ENCODE measurements around the gene SH3PXD2B. TPM values are rescaled to one million over a fixed set of nuclear protein-coding genes. Genes with fewer than 3 reads are reported as not detected.

Gene SH3PXD2B
- total RNA-seq, 1 experiment from 2014 or later: 64.1 TPM

DNA sequence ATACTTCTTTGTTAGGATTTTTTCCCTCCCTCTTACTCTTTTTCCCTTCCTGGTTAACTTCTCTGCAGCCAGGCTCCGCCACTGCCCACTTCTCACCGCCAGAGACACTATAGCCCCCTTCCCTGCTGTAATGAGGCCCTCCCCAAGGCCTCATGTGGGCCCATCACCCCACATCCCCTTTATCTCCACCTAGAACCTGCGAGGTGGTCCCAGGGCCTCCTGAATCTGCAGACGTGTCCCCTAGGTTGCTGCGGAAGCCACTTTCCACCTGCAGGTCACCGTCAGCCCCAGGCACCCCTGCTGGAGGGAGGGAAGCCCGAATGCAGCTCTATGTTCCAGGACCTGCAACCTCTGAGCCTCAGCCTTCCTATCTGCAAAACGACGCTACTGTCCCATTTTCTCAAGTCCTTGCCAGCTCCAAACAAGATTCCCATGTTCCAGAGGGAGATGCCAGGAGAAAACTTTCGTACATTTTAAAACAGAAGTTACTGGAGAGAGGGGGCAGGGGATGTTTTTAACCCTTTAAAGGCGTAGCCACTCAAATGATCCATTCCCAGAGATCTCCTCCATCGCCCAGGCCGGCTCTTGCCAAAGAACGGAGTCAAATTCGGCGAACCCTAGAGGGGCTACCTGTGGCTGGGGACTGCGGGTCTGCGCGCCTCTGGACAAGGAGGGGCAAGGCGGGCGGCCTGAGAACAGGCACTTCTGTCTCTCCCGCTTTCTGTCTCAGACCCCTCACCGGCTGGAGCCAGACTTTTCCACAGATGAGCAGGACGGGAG lies 929 bp downstream of the SH3PXD2B start (continued):
- TF ChIP-seq, protein P1, sequence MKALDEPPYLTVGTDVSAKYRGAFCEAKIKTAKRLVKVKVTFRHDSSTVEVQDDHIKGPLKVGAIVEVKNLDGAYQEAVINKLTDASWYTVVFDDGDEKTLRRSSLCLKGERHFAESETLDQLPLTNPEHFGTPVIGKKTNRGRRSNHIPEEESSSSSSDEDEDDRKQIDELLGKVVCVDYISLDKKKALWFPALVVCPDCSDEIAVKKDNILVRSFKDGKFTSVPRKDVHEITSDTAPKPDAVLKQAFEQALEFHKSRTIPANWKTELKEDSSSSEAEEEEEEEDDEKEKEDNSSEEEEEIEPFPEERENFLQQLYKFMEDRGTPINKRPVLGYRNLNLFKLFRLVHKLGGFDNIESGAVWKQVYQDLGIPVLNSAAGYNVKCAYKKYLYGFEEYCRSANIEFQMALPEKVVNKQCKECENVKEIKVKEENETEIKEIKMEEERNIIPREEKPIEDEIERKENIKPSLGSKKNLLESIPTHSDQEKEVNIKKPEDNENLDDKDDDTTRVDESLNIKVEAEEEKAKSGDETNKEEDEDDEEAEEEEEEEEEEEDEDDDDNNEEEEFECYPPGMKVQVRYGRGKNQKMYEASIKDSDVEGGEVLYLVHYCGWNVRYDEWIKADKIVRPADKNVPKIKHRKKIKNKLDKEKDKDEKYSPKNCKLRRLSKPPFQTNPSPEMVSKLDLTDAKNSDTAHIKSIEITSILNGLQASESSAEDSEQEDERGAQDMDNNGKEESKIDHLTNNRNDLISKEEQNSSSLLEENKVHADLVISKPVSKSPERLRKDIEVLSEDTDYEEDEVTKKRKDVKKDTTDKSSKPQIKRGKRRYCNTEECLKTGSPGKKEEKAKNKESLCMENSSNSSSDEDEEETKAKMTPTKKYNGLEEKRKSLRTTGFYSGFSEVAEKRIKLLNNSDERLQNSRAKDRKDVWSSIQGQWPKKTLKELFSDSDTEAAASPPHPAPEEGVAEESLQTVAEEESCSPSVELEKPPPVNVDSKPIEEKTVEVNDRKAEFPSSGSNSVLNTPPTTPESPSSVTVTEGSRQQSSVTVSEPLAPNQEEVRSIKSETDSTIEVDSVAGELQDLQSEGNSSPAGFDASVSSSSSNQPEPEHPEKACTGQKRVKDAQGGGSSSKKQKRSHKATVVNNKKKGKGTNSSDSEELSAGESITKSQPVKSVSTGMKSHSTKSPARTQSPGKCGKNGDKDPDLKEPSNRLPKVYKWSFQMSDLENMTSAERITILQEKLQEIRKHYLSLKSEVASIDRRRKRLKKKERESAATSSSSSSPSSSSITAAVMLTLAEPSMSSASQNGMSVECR (CRISPR knock-in tag; IDR thresholded peaks at IDR 0.05; ENCODE audit: borderline replicate concordance): no peak
- TF ChIP-seq, protein P2, sequence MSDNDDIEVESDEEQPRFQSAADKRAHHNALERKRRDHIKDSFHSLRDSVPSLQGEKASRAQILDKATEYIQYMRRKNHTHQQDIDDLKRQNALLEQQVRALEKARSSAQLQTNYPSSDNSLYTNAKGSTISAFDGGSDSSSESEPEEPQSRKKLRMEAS (CRISPR knock-in tag; IDR thresholded peaks at IDR 0.05): 0 out of 2 replicates have a peak, but pooled peaks have one; percentile 8
- TF ChIP-seq TP53 (CRISPR knock-in tag; IDR thresholded peaks at IDR 0.05): peak; percentile 23; the same call in 1 of the 2 replicates
- no peak for TF ChIP-seq NR2C2 (CRISPR knock-in tag; IDR thresholded peaks at IDR 0.05)

DNA sequence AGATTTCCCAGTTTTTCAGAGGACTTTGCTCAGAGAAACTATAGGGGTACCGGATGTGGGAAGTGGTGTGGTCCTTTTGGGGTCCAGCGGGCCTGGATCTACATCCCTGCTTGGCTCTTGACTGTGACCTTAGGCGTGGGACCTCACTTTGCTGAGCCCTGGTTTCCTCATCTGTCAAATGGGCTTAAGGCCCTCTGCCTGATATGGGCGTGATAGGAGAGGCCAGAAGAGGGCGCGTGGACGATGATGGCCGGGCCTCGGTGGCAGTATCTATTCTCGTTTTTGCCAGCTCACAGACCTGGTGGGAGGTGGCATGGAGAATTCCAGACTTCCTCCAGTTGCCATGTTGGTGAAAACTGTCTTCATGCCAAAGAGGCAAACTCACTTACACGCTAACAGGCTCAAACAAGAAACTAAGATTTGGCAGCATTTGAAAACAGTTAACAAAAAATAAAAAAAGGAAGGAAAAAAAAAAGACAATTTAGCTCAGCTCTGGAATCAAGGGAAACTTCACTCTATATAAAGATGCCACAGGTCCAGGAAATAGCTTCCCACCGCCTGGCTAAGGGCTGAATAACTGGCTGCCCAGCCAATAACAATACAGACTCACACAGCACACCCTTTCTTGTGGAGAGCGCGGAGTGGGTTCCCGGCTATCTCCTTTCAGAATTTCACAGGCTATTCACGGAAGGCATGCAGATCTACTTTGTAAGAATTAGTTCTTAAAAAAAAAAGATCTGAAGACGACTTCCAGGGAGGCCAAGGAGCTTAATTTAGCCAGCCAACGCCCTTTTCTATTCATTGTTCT lies 1.7 kb downstream of the SH3PXD2B start:
- peaks cover 64% of the 10 kb centered on the region for H3K4me1 Mint-ChIP-seq
- CTCF ChIA-PET: interaction anchor here (0.6 to 5.5 kb wide), 22 partner anchors 8 to 289 kb away, joined by 3 to 97 read pairs (median 5); partner anchors contain the start of gene NEURL1B

DNA sequence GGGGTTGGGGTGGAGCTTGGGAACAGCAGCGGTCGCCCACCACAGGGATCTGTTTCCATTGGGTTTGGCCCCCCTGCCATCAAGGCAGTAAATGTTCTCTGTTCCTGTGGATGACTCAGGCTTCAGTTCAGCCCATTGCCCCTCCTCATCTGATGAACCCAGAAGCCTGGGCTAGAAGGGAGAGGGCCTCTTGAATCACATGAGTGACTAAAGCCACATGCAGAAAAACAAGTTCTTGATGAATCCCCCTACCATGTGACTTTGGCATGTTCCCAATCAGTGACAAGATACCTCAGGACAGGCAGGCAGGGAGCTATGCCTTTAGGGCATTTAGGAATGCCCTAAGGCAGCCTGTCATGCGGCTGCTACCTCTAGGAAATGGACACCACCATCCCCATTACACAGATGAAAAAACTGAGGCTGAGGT lies 2.5 kb downstream of the SH3PXD2B start:
- no peak for ATAC-seq
- POLR2A ChIA-PET: no interaction called here
- Mint-ChIP-seq H3K9me3 (no peaks in the 10 kb centered on the region), H3K27ac (no peak overlapping the region), H3K4me3 (no peak overlapping the region), H3K4me1 (peaks cover 67% of the 10 kb centered on the region), H3K27me3 (ENCODE audit: low read depth) (peaks cover 3% of the 10 kb centered on the region; the same call in 1 of the 2 replicates), H3K36me3 (no peaks in the 10 kb centered on the region; the same call in 1 of the 2 replicates)
- TF ChIP-seq CREB1 (CRISPR knock-in tag; IDR thresholded peaks at IDR 0.05) (no peak), NR1H2 (CRISPR knock-in tag; IDR thresholded peaks at IDR 0.05) (no peak), ESRRA (CRISPR knock-in tag; IDR thresholded peaks at IDR 0.05; ENCODE audit: borderline replicate concordance) (no peak)
- TF ChIP-seq, protein P3, sequence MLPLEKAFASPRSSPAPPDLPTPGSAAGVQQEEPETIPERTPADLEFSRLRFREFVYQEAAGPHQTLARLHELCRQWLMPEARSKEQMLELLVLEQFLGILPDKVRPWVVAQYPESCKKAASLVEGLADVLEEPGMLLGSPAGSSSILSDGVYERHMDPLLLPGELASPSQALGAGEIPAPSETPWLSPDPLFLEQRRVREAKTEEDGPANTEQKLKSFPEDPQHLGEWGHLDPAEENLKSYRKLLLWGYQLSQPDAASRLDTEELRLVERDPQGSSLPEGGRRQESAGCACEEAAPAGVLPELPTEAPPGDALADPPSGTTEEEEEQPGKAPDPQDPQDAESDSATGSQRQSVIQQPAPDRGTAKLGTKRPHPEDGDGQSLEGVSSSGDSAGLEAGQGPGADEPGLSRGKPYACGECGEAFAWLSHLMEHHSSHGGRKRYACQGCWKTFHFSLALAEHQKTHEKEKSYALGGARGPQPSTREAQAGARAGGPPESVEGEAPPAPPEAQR (CRISPR knock-in tag; IDR thresholded peaks at IDR 0.05): no peak
- CTCF ChIA-PET: interaction anchor here (0.6 to 5.5 kb wide), 43 partner anchors 9 to 731 kb away, joined by 3 to 97 read pairs (median 4); partner anchors contain the start of genes NEURL1B and STK10
- no peak for DNase-seq (ENCODE audit: low spot score)

More for the DNA sequence above, 1.7 kb downstream of the SH3PXD2B start:
- Mint-ChIP-seq H3K27ac (peak overlapping the region; percentile 73), H3K36me3 (no peaks in the 10 kb centered on the region; the same call in 1 of the 2 replicates), H3K27me3 (ENCODE audit: low read depth) (peaks cover 3% of the 10 kb centered on the region; the same call in 1 of the 2 replicates), H3K4me3 (peak overlapping the region; percentile 90), H3K9me3 (no peaks in the 10 kb centered on the region)
- TF ChIP-seq ZBTB21 (CRISPR knock-in tag; IDR thresholded peaks at IDR 0.05; ENCODE audit: borderline replicate concordance) (no peak), GTF2I (CRISPR knock-in tag; conservative IDR thresholded peaks at IDR 0.05) (peak; percentile 68; the same call in 1 of the 2 replicates)
- POLR2A ChIA-PET: interaction anchor here (0.7 kb wide), 1 partner anchor 179 kb away, joined by 4 read pairs; no protein-coding TSS in a partner anchor
- DNase-seq (ENCODE audit: low spot score) (no peak), ATAC-seq (peak; percentile 2; the same call in 1 of the 2 replicates)
